GM12874 (cell line): ENCODE data around the gene PARL.

ENCODE experiments used
- TF ChIP-seq, protein P1 (sequence below): IDR thresholded peaks from 2 replicates; pipeline ENCODE4 v1.5.1; 2011; ENCODE audit warnings: low read depth, mild to moderate bottlenecking, control low read depth, low read length, moderate library complexity; ENCODE audit not compliant: insufficient read depth

PARL gene

DNA sequence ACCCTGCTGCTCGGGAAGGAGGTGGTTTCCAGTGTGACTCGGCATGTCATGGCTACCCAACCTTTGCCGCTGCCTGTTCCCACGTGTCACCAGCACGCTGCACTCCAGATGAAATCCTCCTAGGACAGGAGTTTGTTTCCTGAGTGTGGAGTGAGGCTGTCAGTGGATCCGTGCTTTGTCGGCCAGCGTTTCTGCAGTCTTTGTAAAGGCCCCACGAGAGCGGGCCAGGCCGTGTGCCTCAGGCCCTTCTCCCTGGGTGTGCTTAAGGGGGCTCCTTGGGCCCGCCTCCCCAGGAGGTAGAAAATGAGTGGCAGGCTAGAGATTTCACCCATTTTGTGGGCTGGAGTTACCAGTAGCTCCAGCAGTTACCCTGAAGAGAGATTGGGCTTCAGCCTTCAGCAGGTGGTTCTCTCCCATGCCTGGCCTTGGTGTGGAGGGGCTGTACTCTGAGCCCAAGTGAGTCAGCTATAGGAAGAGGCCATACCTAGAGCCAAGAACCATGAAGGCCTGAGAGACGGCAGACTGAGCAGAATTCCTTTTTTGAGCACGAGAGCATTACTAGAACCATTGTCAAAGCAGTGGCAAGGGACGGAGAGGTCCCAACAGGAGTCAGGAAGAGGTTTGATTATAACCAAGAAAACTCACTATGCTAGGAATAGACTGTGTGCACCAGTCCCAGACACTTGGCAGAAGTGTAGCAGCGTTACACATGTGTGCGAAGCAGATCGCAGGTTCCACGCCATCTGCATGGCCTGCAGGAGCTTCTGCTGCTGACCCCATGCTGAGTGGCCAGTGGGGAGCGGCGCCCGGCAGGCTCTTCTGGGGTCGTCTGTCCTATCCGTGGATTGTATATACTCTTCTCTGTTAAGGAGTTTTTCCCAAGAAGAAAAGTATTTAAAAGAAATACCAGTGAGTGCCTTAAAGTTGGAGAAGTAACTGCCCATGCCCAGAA, 73.8 kb downstream of the PARL start:
- TF ChIP-seq, protein P1, sequence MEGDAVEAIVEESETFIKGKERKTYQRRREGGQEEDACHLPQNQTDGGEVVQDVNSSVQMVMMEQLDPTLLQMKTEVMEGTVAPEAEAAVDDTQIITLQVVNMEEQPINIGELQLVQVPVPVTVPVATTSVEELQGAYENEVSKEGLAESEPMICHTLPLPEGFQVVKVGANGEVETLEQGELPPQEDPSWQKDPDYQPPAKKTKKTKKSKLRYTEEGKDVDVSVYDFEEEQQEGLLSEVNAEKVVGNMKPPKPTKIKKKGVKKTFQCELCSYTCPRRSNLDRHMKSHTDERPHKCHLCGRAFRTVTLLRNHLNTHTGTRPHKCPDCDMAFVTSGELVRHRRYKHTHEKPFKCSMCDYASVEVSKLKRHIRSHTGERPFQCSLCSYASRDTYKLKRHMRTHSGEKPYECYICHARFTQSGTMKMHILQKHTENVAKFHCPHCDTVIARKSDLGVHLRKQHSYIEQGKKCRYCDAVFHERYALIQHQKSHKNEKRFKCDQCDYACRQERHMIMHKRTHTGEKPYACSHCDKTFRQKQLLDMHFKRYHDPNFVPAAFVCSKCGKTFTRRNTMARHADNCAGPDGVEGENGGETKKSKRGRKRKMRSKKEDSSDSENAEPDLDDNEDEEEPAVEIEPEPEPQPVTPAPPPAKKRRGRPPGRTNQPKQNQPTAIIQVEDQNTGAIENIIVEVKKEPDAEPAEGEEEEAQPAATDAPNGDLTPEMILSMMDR: no peak

DNA sequence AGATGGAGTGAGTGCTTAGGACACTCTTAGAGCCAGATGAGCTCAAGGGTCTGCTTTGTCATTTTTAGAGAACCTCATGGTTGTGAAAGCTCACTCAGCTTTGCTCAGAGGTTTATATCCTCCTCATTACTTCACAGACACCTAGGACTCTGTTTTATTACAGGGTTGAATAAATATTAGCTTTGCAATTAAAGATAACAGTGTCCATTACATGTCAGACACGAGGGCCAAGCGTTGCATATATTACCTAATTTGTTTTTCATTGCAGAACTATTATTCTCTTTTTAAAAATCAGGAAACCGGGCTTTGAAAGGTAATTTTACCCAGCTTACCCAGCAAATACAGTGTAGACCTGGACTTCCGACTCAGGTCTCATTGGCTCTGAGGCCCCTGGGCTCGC, 75.4 kb downstream of the PARL start:
- TF ChIP-seq, protein P1: no peak

DNA sequence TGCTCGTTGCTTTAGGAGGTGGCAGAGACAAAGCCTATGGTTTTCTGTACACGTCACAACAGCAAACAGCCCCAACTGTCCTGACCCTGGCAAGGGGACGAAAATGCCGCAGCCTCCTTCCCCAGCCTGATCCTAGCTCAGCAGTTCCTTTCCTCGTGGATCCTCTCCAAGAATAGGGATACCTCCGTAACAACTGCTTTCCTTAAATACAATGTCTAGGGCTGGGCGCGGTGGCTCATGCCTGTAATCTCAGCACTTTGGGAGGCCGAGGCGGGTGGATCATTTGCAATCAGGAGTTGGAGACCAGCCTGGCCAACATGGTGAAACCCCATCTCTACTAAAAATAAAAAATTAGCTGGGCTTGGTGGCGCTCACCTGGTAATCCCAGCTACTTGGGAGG, 76.3 kb downstream of the PARL start:
- TF ChIP-seq, protein P1: no peak

DNA sequence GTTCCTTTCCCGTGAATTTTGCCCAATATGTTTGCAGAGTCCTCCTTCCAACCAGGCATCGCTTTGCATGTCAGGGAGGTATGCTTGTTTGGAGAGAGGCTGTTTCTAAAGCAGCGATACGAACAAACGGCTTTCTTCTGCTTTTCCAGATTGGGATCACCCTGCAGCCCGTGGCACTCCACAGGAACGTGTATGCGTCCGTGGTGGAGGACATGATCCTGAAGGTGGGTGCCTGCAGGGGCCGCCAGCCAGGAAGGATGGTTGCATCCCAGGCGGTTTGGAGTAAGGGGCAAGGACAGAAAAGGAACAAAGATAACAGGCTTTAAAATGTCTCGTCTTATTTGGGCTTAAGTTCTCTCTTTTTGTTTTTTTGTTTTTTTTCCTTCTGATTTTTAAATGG, 76.8 kb downstream of the PARL start:
- TF ChIP-seq, protein P1: no peak

DNA sequence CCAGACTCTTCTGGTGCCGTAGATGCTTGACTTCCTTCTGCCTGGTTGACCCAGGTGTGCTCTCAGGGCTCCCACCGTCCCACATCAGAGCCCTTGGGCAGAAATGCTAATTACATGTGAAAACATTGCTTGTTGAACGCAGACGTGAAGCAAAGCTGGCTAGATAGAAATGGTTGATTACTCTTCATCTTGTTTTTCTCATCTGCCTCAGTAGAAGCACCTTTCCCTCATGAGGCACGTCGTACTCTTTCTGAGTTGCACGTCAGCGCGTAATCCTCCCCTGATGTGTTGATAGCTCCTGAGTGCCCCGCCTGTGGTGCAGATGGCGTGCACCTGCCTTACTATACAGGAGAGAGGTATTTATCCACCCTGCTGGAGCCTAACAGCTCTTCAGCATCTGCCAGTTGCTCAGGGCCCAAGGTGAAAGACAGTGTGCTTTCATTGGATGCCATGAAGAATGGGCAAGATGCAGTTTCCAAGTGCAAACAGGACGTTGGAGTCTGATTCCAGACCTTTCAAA, 77.4 kb downstream of the PARL start:
- TF ChIP-seq, protein P1: no peak

DNA sequence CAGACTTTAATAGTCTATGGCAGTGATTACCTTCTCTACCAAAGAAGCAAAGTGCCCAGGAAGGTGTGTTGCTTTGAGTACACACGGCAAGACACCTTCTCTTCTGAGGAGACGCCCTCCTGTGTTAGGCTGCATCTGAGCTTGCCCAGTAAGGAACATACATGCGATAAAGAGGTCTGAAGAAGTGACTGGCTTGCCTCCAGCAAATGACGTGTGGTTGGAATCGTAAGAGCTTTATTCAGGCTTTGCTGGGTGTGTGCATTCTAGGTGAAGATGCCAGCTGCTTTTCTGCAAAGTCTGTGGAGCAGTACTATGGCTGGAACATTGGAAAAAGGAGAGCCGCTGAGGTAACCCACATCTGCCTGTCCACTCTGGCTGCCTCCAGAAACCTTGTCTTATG, 81.7 kb downstream of the PARL start:
- TF ChIP-seq, protein P1: no peak

DNA sequence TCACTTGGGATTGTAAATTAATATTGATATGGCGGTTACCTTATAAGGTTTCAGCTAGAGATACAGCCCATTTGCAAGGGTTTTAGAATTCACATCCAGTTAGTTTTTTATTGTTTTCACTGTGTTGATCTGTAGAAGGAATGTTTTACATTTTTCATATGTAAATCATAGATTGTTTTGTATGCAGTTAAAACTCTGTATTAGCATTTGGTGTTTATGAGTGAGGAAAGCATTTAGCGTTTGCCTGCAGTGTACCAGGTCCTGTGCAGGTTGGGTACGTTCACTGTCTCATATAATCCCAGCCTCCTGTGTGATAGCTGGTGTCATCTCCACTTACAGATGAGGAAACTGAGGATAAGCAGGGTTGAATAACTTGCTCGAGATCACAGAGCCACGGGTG, 83.1 kb downstream of the PARL start:
- TF ChIP-seq, protein P1: no peak
